HG03354 (cell line): Measurements from ENCODE around the gene SP3.

Source experiments
- ATAC-seq: cut with Tn5 transposase; IDR thresholded peaks from one replicate; pipeline ENCODE4 v1.9.1; 2021; ENCODE audit warnings: mild to moderate bottlenecking; ENCODE audit not compliant: unreplicated experiment, poor library complexity, severe bottlenecking

The SP3 gene

GRCh38 chr2:173965372-173966025 lies at the start of gene SP3:
Gene SP3, minus strand, starts transcription at chr2:173965373. Its CDS starts 202 bp downstream, at chr2:173965171.
- ATAC-seq: peak; percentile 75

GRCh38 chr2:174014699-174015070 lies 49.5 kb upstream of the SP3 start:
- ATAC-seq: no peak

- ATAC-seq: no peak
Observed at GRCh38 chr2:174014011-174014698, 49.0 kb upstream of the SP3 start.

- ATAC-seq: no peak
Observed at GRCh38 chr2:174013315-174013751, 48.2 kb upstream of the SP3 start.

- ATAC-seq: no peak
Observed at GRCh38 chr2:174012347-174013314, 47.5 kb upstream of the SP3 start.

- ATAC-seq: no peak
Observed at GRCh38 chr2:174011796-174012195, 46.6 kb upstream of the SP3 start.

- ATAC-seq: no peak
Observed at GRCh38 chr2:174011173-174011572, 46.0 kb upstream of the SP3 start.

- no peak for ATAC-seq
Observed at GRCh38 chr2:174009488-174010223, 44.5 kb upstream of the SP3 start.

GRCh38 chr2:174008720-174009119 lies 43.5 kb upstream of the SP3 start:
- ATAC-seq: no peak

- ATAC-seq: no peak
Observed at GRCh38 chr2:174007010-174007409, 41.8 kb upstream of the SP3 start.

GRCh38 chr2:174005801-174006419 lies 40.7 kb upstream of the SP3 start:
- ATAC-seq: no peak

GRCh38 chr2:174004905-174005605 lies 39.9 kb upstream of the SP3 start:
- ATAC-seq: peak; percentile 68

- no peak for ATAC-seq
Observed at GRCh38 chr2:174003720-174004695, 38.8 kb upstream of the SP3 start.

- ATAC-seq: no peak
Observed at GRCh38 chr2:174002679-174003078, 37.5 kb upstream of the SP3 start.

- no peak for ATAC-seq
Observed at GRCh38 chr2:174001107-174001506, 35.9 kb upstream of the SP3 start.

- no peak for ATAC-seq
Observed at GRCh38 chr2:173999724-174000123, 34.6 kb upstream of the SP3 start.

- ATAC-seq: no peak
Observed at GRCh38 chr2:173999272-173999671, 34.1 kb upstream of the SP3 start.

GRCh38 chr2:173998386-173998785 lies 33.2 kb upstream of the SP3 start:
- ATAC-seq: no peak
